CD8-positive, alpha-beta memory T cell (primary cell): ENCODE data around the gene TGFB2. TPM values are rescaled to one million over a fixed set of nuclear protein-coding genes. Genes with fewer than 3 reads are reported as not detected.

Experiments
- CTCF ChIA-PET: fragments of 350-600 bp; sonication (Branson Sonifier 250); formaldehyde crosslinking; loops from one replicate; lab custom pipeline; 2021; ENCODE audit warnings: antibody characterized with exemption; lab: Charles Lee
- POLR2A ChIA-PET: fragments of 350-600 bp; sonication (Branson Sonifier 250); formaldehyde crosslinking; loops from one replicate; lab custom pipeline; 2021; ENCODE audit warnings: antibody characterized with exemption; lab: Charles Lee
- DNase-seq, 5 donors: peaks; one replicate each; pipeline versions ENCODE4 v3.0.0 to v3.0.0-alpha.2; 2020 to 2022; ENCODE audit warnings: mixed read lengths in 1 of 5
- H3K27ac ChIP-seq: one replicate; pipeline ENCODE4 v1.7.0; 2013; ENCODE audit warnings: low read depth, mild to moderate bottlenecking, low read length, moderate library complexity
- H3K27me3 ChIP-seq: 2 replicates; pipeline ENCODE4 v1.7.0; 2013; ENCODE audit warnings: low read length, mild to moderate bottlenecking; ENCODE audit not compliant: insufficient read depth, poor library complexity, severe bottlenecking
- H3K36me3 ChIP-seq: 2 replicates; pipeline ENCODE4 v1.7.0; 2013; ENCODE audit warnings: mild to moderate bottlenecking, low read length, moderate library complexity; ENCODE audit not compliant: insufficient read depth
- H3K4me1 ChIP-seq: 2 replicates; pipeline ENCODE4 v1.7.0; 2013; ENCODE audit warnings: mild to moderate bottlenecking, low read length, moderate library complexity; ENCODE audit not compliant: insufficient read depth
- H3K4me3 ChIP-seq: 2 replicates; pipeline ENCODE4 v1.7.0; 2013; ENCODE audit warnings: mild to moderate bottlenecking, low read length
- H3K9me3 ChIP-seq: 2 replicates; pipeline ENCODE4 v1.7.0; 2013; ENCODE audit warnings: mild to moderate bottlenecking, low read length
- H3K27ac Mint-ChIP-seq, 8 donors: one replicate each; pipeline ENCODE4 v1.8.0; 2020 to 2021; ENCODE audit warnings: mixed read lengths in 8 of 8, mild to moderate bottlenecking in 6 of 8, inconsistent platforms in 3 of 8, moderate library complexity in 3 of 8
- H3K27me3 Mint-ChIP-seq, 2 donors: one replicate each; pipeline ENCODE4 v1.8.0; 2020 to 2021; ENCODE audit warnings: mixed read lengths in 2 of 2, mild to moderate bottlenecking in 1 of 2, moderate library complexity in 1 of 2
- H3K36me3 Mint-ChIP-seq, 3 donors: one replicate each; pipeline ENCODE4 v1.8.0; 2020 to 2021; ENCODE audit warnings: mixed read lengths in 3 of 3, inconsistent platforms in 1 of 3, mild to moderate bottlenecking in 1 of 3
- H3K4me1 Mint-ChIP-seq, 3 donors: one replicate each; pipeline ENCODE4 v1.8.0; 2020 to 2021; ENCODE audit warnings: mixed read lengths in 3 of 3, inconsistent platforms in 1 of 3, mild to moderate bottlenecking in 1 of 3
- H3K4me3 Mint-ChIP-seq, 7 donors: one replicate each; pipeline ENCODE4 v1.8.0; 2020 to 2021; ENCODE audit warnings: mixed read lengths in 7 of 7, mild to moderate bottlenecking in 6 of 7, moderate library complexity in 4 of 7, inconsistent platforms in 2 of 7
- H3K9me3 Mint-ChIP-seq, 5 donors: one replicate each; pipeline ENCODE4 v1.8.0; 2020 to 2022; ENCODE audit warnings: mixed read lengths in 5 of 5, mild to moderate bottlenecking in 3 of 5, moderate library complexity in 2 of 5, inconsistent platforms in 1 of 5
- polyA plus RNA-seq: library from polyadenylated mRNA; unstranded; fragments of 300-500 nt; fragmentation: Illumina TruSeq; gene quantifications from one replicate; pipeline ENCODE4 v1.2.3, GENCODE V29; 2021
- total RNA-seq, 2 experiments: library from RNA; stranded (reverse); gene quantifications; one replicate each; pipeline ENCODE4 v1.2.3, GENCODE V29; 2021

The TGFB2 gene
- total and polyA plus RNA-seq, 3 experiments from 2014 or later = not detected

DNA sequence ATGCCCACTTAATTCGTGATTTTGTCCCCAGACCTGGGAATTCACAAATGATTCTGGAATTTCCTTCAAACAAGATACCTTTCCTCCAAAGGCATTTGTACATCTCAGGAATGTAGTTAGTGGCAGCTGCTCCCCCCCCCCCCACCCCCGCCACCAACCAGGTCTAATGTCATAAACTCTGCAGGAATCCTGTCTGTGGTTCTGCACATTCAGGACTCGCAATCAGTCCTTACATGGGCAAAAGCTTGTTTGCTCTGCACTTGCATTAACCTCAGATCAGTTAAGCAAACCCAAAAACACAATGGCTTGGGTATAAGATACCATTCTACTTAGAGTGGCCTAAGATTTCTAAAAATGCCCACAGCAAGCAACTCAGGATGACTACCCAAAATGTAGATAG, 143.8 kb downstream of the TGFB2 start:
- no peak overlapping the region for H3K27ac Mint-ChIP-seq
- H3K27me3 Mint-ChIP-seq = no peaks in the 10 kb centered on the region
- H3K9me3 Mint-ChIP-seq = peaks cover 0 to 2% (median 0%) of the 10 kb centered on the region in 5 donors
- ChIA-PET CTCF (no interaction called here), POLR2A (no interaction called here)
- no peak for DNase-seq
- Histone ChIP-seq H3K27ac (no peak overlapping the region), H3K4me3 (no peak overlapping the region), H3K9me3 (no peaks in the 10 kb centered on the region), H3K36me3 (no peaks in the 10 kb centered on the region), H3K4me1 (no peaks in the 10 kb centered on the region), H3K27me3 (no peaks in the 10 kb centered on the region)
- no peaks in the 10 kb centered on the region for H3K4me1 Mint-ChIP-seq
- H3K4me3 Mint-ChIP-seq = no peak overlapping the region
- no peaks in the 10 kb centered on the region for H3K36me3 Mint-ChIP-seq

DNA sequence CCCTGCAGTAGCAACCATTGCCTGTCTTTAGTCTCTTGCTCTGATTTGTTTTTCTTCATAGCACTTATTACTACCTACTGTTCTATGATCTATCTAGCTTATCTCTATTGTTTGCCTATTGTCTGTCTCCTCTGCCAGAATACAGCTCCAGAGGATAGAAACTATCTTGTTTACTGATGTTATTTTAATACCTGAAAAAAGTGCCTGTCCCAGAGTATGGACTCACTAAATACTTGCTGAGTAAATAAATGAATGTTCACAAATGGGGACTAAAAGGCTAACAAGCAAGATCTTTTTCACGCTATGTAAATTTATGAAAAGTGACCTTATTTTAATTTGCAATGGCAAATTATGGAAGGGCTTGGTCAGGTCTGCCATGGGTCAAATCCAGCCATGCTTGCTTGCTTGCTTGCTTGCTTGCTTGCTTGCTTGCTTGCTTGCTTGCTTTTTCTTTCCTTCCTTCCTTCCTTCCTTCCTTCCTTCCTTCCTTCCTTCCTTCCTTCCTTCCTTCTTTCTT, 145.3 kb downstream of the TGFB2 start:
- Histone ChIP-seq H3K9me3 (no peaks in the 10 kb centered on the region), H3K36me3 (no peaks in the 10 kb centered on the region), H3K27me3 (no peaks in the 10 kb centered on the region), H3K4me3 (no peak overlapping the region), H3K4me1 (no peaks in the 10 kb centered on the region), H3K27ac (no peak overlapping the region)
- no peak for DNase-seq
- no peaks in the 10 kb centered on the region for H3K4me1 Mint-ChIP-seq
- no peaks in the 10 kb centered on the region for H3K36me3 Mint-ChIP-seq
- CTCF ChIA-PET = no interaction called here
- H3K27me3 Mint-ChIP-seq = no peaks in the 10 kb centered on the region
- POLR2A ChIA-PET = no interaction called here
- H3K27ac Mint-ChIP-seq = no peak overlapping the region
- H3K9me3 Mint-ChIP-seq = no peaks in the 10 kb centered on the region
- H3K4me3 Mint-ChIP-seq = no peak overlapping the region

DNA sequence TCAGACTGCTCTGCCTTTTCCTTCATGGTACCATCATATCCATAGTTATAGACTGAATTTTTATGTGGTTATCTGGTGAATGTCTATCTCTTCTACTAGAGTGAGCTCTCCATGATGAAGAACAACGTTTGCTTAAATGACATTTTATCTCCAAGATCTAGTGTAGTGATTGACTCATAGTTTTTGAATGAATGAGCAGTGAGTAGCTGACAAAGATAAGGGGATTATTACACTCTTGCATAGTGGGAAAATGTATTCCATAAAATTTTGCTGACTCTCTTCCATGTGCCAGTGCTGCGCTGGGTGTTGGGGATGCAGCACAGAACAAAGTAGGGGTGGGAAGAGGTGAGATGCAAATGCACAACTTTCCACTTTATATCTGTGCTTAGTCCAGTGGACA, 147.7 kb downstream of the TGFB2 start:
- no peak for DNase-seq
- peaks cover 0 to 2% of the 10 kb centered on the region in 2 donors for H3K27me3 Mint-ChIP-seq
- no peak overlapping the region for H3K4me3 Mint-ChIP-seq
- H3K36me3 ChIP-seq = no peaks in the 10 kb centered on the region
- ChIA-PET CTCF (no interaction called here), POLR2A (no interaction called here)
- H3K27ac ChIP-seq = no peak overlapping the region
- no peaks in the 10 kb centered on the region for H3K9me3 Mint-ChIP-seq
- no peaks in the 10 kb centered on the region for H3K36me3 Mint-ChIP-seq
- no peak overlapping the region for H3K4me3 ChIP-seq
- no peaks in the 10 kb centered on the region for H3K27me3 ChIP-seq
- H3K9me3 ChIP-seq = no peaks in the 10 kb centered on the region
- no peak overlapping the region for H3K27ac Mint-ChIP-seq
- H3K4me1 Mint-ChIP-seq = no peaks in the 10 kb centered on the region
- no peaks in the 10 kb centered on the region for H3K4me1 ChIP-seq

DNA sequence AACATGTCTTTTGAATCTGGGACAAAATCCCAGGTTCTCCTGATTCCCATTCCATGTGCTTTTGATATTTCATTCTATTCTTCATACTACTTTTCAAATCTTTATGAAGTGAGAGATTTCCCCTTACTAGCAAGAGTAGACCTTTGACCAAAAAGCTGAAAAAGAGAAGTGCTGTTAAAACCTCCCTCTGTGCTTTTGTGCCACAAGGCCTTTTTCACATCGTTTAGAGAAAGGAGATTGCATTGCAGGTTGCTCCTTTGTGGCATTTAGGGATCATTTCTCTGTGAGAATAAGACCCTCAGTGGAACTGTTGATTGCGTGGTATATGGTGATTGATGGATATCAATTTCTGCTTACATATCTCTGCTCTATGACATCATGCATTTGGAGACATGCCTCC, 148.8 kb downstream of the TGFB2 start:
- Histone ChIP-seq H3K27me3 (no peaks in the 10 kb centered on the region), H3K4me1 (no peaks in the 10 kb centered on the region), H3K36me3 (no peaks in the 10 kb centered on the region), H3K4me3 (no peak overlapping the region), H3K9me3 (no peaks in the 10 kb centered on the region), H3K27ac (no peak overlapping the region)
- ChIA-PET POLR2A (no interaction called here), CTCF (no interaction called here)
- Mint-ChIP-seq H3K4me1 (no peaks in the 10 kb centered on the region), H3K36me3 (no peaks in the 10 kb centered on the region), H3K4me3 (no peak overlapping the region), H3K9me3 (no peaks in the 10 kb centered on the region), H3K27ac (no peak overlapping the region), H3K27me3 (peaks cover 0 to 2% of the 10 kb centered on the region in 2 donors)
- no peak for DNase-seq

Other genes with a start within 250 kb of the TGFB2 start
- 10 to 100 TPM; 46.1 to 49.4 TPM for gene RRP15, start 60.0 kb upstream of the TGFB2 start, total RNA-seq
- gene RRP15, start 60.0 kb upstream of the TGFB2 start, polyA plus RNA-seq = 18.2 TPM